ENCODE results near the gene LY6G6C. TPM values are rescaled to one million over a fixed set of nuclear protein-coding genes. Genes with fewer than 3 reads are reported as not detected.

The LY6G6C gene
- total and polyA plus RNA-seq, 2 of the 13 experiments (the other 11 are each of a cell fraction or from before 2014, with no cell fraction given): 0.15 TPM; not detected in 1

DNA sequence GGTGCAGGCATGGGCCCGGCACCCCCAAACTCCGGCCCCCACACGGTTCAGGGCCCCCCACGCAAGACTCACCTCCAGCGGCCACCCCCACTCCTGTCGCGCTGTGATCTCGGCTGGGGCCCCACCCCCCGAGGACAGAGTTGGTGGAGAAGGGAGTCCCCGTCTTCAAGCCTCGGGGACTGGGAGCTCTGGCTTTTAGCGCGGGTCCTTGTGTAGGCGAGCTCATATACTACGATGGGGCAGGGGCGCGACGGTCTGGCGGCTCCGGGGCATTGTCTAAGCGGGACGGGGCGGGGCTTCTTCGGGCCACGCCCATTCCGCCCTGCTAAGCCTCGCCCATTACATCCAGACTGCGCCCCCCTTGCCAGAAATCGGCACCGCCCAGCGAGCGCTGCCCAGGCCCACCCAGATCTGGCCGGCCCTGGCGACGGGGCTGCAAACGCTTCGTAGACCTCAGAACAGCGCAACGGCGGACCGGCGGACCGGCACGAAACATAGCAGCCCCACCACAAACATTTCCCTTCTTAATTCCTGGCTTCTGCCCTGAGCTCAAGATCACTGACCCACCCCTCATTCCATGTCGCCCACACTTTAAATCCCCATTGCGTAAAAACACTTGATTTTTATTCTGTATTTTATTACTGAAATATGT is 8.6 kb upstream of the LY6G6C start (continued):
- TF ChIP-seq TCF7 (IDR thresholded peaks at IDR 0.05; ENCODE audit: low read depth) (no peak), ZNF121 (CRISPR knock-in tag; IDR thresholded peaks at IDR 0.05) (no peak), SMC3 (IDR thresholded peaks at IDR 0.05; ENCODE audit: low read length) (no peak), ZNF33A (CRISPR knock-in tag; IDR thresholded peaks at IDR 0.05; ENCODE audit: borderline replicate concordance) (peak; percentile 98), GFI1 (CRISPR knock-in tag; IDR thresholded peaks at IDR 0.05; ENCODE audit: borderline replicate concordance) (no peak), SIX1 (CRISPR knock-in tag; IDR thresholded peaks at IDR 0.05; ENCODE audit: borderline replicate concordance) (no peak), FIP1L1 (IDR thresholded peaks at IDR 0.05; ENCODE audit: borderline replicate concordance, insufficient read depth, low read depth, low read length) (peak; percentile 99; the same call in 1 of the 2 replicates), ZNF839 (CRISPR knock-in tag; IDR thresholded peaks at IDR 0.05; ENCODE audit: borderline replicate concordance) (no peak), STAT5B (CRISPR knock-in tag; IDR thresholded peaks at IDR 0.05) (no peak), ZNF83 (CRISPR knock-in tag; IDR thresholded peaks at IDR 0.05; ENCODE audit: borderline replicate concordance) (no peak), ZNF33B (CRISPR knock-in tag; IDR thresholded peaks at IDR 0.05) (peak; percentile 34; the same call in 1 of the 2 replicates), NR1H2 (CRISPR knock-in tag; IDR thresholded peaks at IDR 0.05; ENCODE audit: borderline replicate concordance, low read depth) (no peak), YEATS2 (CRISPR knock-in tag; IDR thresholded peaks at IDR 0.05; ENCODE audit: borderline replicate concordance) (no peak)
- TF ChIP-seq, protein P1, sequence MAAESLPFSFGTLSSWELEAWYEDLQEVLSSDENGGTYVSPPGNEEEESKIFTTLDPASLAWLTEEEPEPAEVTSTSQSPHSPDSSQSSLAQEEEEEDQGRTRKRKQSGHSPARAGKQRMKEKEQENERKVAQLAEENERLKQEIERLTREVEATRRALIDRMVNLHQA (CRISPR knock-in tag; IDR thresholded peaks at IDR 0.05): no peak
- TF ChIP-seq, protein P2, sequence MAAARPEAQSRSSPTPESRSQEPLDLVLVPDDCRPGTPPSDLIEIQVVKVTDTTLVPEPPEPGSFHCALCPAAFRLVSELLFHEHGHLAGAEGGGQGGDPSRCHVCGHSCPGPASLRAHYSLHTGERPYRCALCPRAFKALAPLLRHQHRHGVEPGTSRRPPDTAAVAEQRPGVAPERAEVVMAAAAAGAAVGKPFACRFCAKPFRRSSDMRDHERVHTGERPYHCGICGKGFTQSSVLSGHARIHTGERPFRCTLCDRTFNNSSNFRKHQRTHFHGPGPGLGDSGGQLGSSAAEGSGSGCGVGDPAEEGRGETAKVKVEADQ (CRISPR knock-in tag; IDR thresholded peaks at IDR 0.05; ENCODE audit: borderline replicate concordance): peak; percentile 82
- TF ChIP-seq, protein P3, sequence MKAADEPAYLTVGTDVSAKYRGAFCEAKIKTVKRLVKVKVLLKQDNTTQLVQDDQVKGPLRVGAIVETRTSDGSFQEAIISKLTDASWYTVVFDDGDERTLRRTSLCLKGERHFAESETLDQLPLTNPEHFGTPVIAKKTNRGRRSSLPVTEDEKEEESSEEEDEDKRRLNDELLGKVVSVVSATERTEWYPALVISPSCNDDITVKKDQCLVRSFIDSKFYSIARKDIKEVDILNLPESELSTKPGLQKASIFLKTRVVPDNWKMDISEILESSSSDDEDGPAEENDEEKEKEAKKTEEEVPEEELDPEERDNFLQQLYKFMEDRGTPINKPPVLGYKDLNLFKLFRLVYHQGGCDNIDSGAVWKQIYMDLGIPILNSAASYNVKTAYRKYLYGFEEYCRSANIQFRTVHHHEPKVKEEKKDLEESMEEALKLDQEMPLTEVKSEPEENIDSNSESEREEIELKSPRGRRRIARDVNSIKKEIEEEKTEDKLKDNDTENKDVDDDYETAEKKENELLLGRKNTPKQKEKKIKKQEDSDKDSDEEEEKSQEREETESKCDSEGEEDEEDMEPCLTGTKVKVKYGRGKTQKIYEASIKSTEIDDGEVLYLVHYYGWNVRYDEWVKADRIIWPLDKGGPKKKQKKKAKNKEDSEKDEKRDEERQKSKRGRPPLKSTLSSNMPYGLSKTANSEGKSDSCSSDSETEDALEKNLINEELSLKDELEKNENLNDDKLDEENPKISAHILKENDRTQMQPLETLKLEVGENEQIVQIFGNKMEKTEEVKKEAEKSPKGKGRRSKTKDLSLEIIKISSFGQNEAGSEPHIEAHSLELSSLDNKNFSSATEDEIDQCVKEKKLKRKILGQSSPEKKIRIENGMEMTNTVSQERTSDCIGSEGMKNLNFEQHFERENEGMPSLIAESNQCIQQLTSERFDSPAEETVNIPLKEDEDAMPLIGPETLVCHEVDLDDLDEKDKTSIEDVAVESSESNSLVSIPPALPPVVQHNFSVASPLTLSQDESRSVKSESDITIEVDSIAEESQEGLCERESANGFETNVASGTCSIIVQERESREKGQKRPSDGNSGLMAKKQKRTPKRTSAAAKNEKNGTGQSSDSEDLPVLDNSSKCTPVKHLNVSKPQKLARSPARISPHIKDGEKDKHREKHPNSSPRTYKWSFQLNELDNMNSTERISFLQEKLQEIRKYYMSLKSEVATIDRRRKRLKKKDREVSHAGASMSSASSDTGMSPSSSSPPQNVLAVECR (CRISPR knock-in tag; IDR thresholded peaks at IDR 0.05; ENCODE audit: borderline replicate concordance): no peak; the same call in 1 of the 2 replicates
- TF ChIP-seq, protein P4, sequence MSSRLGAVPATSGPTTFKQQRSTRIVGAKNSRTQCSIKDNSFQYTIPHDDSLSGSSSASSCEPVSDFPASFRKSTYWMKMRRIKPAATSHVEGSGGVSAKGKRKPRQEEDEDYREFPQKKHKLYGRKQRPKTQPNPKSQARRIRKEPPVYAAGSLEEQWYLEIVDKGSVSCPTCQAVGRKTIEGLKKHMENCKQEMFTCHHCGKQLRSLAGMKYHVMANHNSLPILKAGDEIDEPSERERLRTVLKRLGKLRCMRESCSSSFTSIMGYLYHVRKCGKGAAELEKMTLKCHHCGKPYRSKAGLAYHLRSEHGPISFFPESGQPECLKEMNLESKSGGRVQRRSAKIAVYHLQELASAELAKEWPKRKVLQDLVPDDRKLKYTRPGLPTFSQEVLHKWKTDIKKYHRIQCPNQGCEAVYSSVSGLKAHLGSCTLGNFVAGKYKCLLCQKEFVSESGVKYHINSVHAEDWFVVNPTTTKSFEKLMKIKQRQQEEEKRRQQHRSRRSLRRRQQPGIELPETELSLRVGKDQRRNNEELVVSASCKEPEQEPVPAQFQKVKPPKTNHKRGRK (CRISPR knock-in tag; IDR thresholded peaks at IDR 0.05): no peak
- TF ChIP-seq, protein P5, sequence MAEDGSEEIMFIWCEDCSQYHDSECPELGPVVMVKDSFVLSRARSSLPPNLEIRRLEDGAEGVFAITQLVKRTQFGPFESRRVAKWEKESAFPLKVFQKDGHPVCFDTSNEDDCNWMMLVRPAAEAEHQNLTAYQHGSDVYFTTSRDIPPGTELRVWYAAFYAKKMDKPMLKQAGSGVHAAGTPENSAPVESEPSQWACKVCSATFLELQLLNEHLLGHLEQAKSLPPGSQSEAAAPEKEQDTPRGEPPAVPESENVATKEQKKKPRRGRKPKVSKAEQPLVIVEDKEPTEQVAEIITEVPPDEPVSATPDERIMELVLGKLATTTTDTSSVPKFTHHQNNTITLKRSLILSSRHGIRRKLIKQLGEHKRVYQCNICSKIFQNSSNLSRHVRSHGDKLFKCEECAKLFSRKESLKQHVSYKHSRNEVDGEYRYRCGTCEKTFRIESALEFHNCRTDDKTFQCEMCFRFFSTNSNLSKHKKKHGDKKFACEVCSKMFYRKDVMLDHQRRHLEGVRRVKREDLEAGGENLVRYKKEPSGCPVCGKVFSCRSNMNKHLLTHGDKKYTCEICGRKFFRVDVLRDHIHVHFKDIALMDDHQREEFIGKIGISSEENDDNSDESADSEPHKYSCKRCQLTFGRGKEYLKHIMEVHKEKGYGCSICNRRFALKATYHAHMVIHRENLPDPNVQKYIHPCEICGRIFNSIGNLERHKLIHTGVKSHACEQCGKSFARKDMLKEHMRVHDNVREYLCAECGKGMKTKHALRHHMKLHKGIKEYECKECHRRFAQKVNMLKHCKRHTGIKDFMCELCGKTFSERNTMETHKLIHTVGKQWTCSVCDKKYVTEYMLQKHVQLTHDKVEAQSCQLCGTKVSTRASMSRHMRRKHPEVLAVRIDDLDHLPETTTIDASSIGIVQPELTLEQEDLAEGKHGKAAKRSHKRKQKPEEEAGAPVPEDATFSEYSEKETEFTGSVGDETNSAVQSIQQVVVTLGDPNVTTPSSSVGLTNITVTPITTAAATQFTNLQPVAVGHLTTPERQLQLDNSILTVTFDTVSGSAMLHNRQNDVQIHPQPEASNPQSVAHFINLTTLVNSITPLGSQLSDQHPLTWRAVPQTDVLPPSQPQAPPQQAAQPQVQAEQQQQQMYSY (CRISPR knock-in tag; IDR thresholded peaks at IDR 0.05): no peak

All from HepG2 (cell line).